HepG2 (cell line): ENCODE measurements around the gene RMND5A. TPM values are rescaled to one million over a fixed set of nuclear protein-coding genes. Genes with fewer than 3 reads are reported as not detected.

ENCODE experiments used
- GABPA ChIP-seq, 2 experiments: IDR thresholded peaks; 2 replicates each; pipeline ENCODE4 v1.6.1; 2011 to 2016; ENCODE audit warnings: low read depth in 2 of 2, low read length in 1 of 2, missing biosample characterization in 1 of 2, missing genetic modification characterization in 1 of 2
- ISL2 ChIP-seq: sonication (generic); formaldehyde crosslinking; IDR thresholded peaks from 2 replicates; pipeline ENCODE4 v1.5.0; 2020; ENCODE audit warnings: missing genetic modification reagents
- KDM2A ChIP-seq: sonication (generic); formaldehyde crosslinking; IDR thresholded peaks from 2 replicates; pipeline ENCODE4 v1.4.0; 2020; ENCODE audit warnings: low read depth, missing genetic modification reagents, borderline replicate concordance
- KLF6 ChIP-seq: IDR thresholded peaks from 2 replicates; pipeline ENCODE4 v1.8.0; 2016; ENCODE audit warnings: missing biosample characterization, missing genetic modification reagents
- KLF9 ChIP-seq: IDR thresholded peaks from 2 replicates; pipeline ENCODE4 v1.6.1; 2016; ENCODE audit warnings: low read depth
- NFIC ChIP-seq: IDR thresholded peaks from 2 replicates; pipeline ENCODE4 v1.6.1; 2012; ENCODE audit warnings: mild to moderate bottlenecking, low read length, inconsistent platforms
- NR2C2 ChIP-seq: sonication (generic); formaldehyde crosslinking; IDR thresholded peaks from 2 replicates; pipeline ENCODE4 v1.4.0; 2020; ENCODE audit warnings: missing genetic modification reagents, mild to moderate bottlenecking, moderate library complexity, borderline replicate concordance
- ZFAT ChIP-seq: sonication (generic); formaldehyde crosslinking; conservative IDR thresholded peaks from 2 replicates; pipeline ENCODE4 v1.8.1; 2023; ENCODE audit warnings: missing genetic modification reagents, inconsistent platforms
- ZNF160 ChIP-seq: sonication (generic); formaldehyde crosslinking; IDR thresholded peaks from 2 replicates; pipeline ENCODE4 v1.8.0; 2022; ENCODE audit warnings: mild to moderate bottlenecking, inconsistent platforms, missing genetic modification reagents
- ZNF335 ChIP-seq: sonication (generic); formaldehyde crosslinking; IDR thresholded peaks from 2 replicates; pipeline ENCODE4 v1.4.0; 2020; ENCODE audit warnings: missing genetic modification reagents
- ZNF367 ChIP-seq: sonication (generic); formaldehyde crosslinking; IDR thresholded peaks from 2 replicates; pipeline ENCODE4 v1.4.0; 2020; ENCODE audit warnings: missing genetic modification reagents, borderline replicate concordance
- ZNF44 ChIP-seq: sonication (generic); formaldehyde crosslinking; IDR thresholded peaks from 2 replicates; pipeline ENCODE4 v1.5.1; 2020; ENCODE audit warnings: mild to moderate bottlenecking, missing genetic modification reagents
- ZNF510 ChIP-seq: sonication (generic); formaldehyde crosslinking; IDR thresholded peaks from 2 replicates; pipeline ENCODE4 v1.4.0; 2020; ENCODE audit warnings: low read depth, mild to moderate bottlenecking, missing genetic modification reagents
- ZNF7 ChIP-seq: IDR thresholded peaks from 2 replicates; pipeline ENCODE4 v1.6.1; 2016; ENCODE audit warnings: missing biosample characterization, missing genetic modification reagents
- polyA plus RNA-seq, 8 experiments: library from polyadenylated mRNA; depleted of rRNA in 3 of 8; stranded (reverse) in 7 of 8; unstranded in 1 of 8; fragments of >200 nt; fragmentation: Illumina TruSeq in 4 of 8; extraction: Trizol in 4 of 8; gene quantifications; 2 replicates each; pipeline versions ENCODE4 v1.2.1 to v1.2.3, GENCODE V29; 2011 to 2016; ENCODE audit warnings: low read depth in 4 of 8, missing spikeins in 1 of 8, mixed read lengths in 1 of 8; ENCODE audit not compliant: insufficient read depth in 1 of 8
- total RNA-seq, 5 experiments: library from RNA; depleted of rRNA; stranded (reverse); fragments of >200 nt; fragmentation: Illumina TruSeq; extraction: Trizol; gene quantifications; 2 replicates each; pipeline ENCODE4 v1.2.3, GENCODE V29; 2016; ENCODE audit warnings: low read depth in 1 of 5
- TF ChIP-seq, protein P1 (sequence below): sonication (generic); formaldehyde crosslinking; IDR thresholded peaks from 2 replicates; pipeline ENCODE4 v1.8.0; 2022; ENCODE audit warnings: mild to moderate bottlenecking, missing genetic modification reagents, moderate library complexity
- TF ChIP-seq, protein P2 (sequence below): sonication (generic); formaldehyde crosslinking; IDR thresholded peaks from 2 replicates; pipeline ENCODE4 v1.5.0; 2020; ENCODE audit warnings: mild to moderate bottlenecking, missing genetic modification reagents
- TF ChIP-seq, protein P3 (sequence below): sonication (generic); formaldehyde crosslinking; conservative IDR thresholded peaks from 2 replicates; pipeline ENCODE4 v1.8.0; 2022; ENCODE audit warnings: low read depth, missing genetic modification reagents
- TF ChIP-seq, protein P4 (sequence below): sonication (generic); formaldehyde crosslinking; IDR thresholded peaks from 2 replicates; pipeline ENCODE4 v1.8.0; 2022; ENCODE audit warnings: low read depth, missing genetic modification reagents
- TF ChIP-seq, protein P5 (sequence below): sonication (generic); formaldehyde crosslinking; IDR thresholded peaks from 2 replicates; pipeline ENCODE4 v1.4.0; 2020; ENCODE audit warnings: mild to moderate bottlenecking, missing genetic modification reagents
- TF ChIP-seq, protein P6 (sequence below): IDR thresholded peaks from 2 replicates; pipeline ENCODE4 v1.6.1; 2018; ENCODE audit warnings: missing genetic modification reagents, mild to moderate bottlenecking, missing compliant biosample characterization

The RMND5A gene
- total and polyA plus RNA-seq, 2 of the 13 experiments (the other 11 are each of a cell fraction or from before 2014, with no cell fraction given): 31.0 to 66.4 TPM

DNA sequence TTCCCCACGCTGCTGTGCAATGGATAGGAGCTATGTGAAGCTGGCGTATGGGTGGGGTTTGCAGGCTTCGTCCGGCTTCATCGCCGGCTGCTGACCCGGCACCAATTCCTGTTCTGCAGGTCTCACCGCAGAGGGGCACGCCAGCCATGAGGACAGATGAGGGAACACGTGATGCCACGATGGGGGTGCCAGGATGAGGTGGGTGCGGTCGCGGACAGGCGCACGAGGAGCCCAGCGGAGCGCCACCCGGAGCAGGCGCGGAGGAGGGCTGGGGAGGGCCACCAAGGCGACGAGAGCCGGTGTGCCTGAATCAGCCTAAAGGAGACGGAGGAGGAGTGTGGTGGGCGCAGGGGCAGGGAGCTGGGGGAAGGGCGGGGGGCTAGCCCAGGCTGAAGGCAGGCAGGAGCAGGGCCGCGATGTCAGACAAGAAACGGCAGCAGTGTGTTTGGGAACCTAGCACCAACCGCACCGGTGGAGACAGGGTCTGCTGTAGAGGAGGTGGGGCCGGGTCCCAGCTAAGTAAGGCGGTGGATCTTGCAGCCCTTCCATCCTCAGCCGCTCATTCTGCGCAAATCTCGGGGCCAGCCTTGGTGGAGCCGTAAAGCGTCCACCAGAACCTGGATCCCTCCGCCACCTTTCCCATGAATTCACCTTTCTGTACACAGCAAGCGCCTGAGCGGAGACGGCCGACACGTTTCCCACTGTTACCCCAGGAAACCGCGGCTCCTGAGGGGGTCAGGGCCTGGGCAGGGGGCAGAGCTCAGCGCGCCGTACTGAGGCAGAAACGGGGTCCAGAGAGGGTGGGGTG is 87.6 kb downstream of the RMND5A start (continued):
- TF ChIP-seq, protein P1, sequence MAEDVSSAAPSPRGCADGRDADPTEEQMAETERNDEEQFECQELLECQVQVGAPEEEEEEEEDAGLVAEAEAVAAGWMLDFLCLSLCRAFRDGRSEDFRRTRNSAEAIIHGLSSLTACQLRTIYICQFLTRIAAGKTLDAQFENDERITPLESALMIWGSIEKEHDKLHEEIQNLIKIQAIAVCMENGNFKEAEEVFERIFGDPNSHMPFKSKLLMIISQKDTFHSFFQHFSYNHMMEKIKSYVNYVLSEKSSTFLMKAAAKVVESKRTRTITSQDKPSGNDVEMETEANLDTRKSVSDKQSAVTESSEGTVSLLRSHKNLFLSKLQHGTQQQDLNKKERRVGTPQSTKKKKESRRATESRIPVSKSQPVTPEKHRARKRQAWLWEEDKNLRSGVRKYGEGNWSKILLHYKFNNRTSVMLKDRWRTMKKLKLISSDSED (CRISPR knock-in tag): no peak
- TF ChIP-seq ZNF335 (CRISPR knock-in tag) (no peak), GABPA (IDR thresholded peaks at IDR 0.05; ENCODE audit: low read depth, low read length) (peak; percentile 30; the same call in 1 of the 2 replicates), GABPA (CRISPR knock-in tag; IDR thresholded peaks at IDR 0.05; ENCODE audit: low read depth) (peak; percentile 53), ZNF7 (CRISPR knock-in tag) (no peak), ZNF510 (no peak; the same call in 1 of the 2 replicates), KLF9 (CRISPR knock-in tag) (no peak), ZFAT (no peak), ISL2 (CRISPR knock-in tag) (no peak), KDM2A (CRISPR knock-in tag) (no peak; the same call in 1 of the 2 replicates), ZNF44 (no peak), ZNF160 (CRISPR knock-in tag) (no peak), NR2C2 (CRISPR knock-in tag) (peak; percentile 92), ZNF367 (CRISPR knock-in tag) (no peak), KLF6 (no peak; the same call in 1 of the 2 replicates), NFIC (no peak)
- TF ChIP-seq, protein P2, sequence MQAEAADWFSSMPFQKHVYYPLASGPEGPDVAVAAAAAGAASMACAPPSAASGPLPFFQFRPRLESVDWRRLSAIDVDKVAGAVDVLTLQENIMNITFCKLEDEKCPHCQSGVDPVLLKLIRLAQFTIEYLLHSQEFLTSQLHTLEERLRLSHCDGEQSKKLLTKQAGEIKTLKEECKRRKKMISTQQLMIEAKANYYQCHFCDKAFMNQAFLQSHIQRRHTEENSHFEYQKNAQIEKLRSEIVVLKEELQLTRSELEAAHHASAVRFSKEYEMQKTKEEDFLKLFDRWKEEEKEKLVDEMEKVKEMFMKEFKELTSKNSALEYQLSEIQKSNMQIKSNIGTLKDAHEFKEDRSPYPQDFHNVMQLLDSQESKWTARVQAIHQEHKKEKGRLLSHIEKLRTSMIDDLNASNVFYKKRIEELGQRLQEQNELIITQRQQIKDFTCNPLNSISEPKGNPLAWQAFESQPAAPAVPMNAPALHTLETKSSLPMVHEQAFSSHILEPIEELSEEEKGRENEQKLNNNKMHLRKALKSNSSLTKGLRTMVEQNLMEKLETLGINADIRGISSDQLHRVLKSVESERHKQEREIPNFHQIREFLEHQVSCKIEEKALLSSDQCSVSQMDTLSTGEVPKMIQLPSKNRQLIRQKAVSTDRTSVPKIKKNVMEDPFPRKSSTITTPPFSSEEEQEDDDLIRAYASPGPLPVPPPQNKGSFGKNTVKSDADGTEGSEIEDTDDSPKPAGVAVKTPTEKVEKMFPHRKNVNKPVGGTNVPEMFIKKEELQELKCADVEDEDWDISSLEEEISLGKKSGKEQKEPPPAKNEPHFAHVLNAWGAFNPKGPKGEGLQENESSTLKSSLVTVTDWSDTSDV (CRISPR knock-in tag): 0 out of 2 replicates have a peak, but pooled peaks have one; percentile 29
- TF ChIP-seq, protein P3, sequence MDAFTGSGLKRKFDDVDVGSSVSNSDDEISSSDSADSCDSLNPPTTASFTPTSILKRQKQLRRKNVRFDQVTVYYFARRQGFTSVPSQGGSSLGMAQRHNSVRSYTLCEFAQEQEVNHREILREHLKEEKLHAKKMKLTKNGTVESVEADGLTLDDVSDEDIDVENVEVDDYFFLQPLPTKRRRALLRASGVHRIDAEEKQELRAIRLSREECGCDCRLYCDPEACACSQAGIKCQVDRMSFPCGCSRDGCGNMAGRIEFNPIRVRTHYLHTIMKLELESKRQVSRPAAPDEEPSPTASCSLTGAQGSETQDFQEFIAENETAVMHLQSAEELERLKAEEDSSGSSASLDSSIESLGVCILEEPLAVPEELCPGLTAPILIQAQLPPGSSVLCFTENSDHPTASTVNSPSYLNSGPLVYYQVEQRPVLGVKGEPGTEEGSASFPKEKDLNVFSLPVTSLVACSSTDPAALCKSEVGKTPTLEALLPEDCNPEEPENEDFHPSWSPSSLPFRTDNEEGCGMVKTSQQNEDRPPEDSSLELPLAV (CRISPR knock-in tag): no peak
- TF ChIP-seq, protein P4, sequence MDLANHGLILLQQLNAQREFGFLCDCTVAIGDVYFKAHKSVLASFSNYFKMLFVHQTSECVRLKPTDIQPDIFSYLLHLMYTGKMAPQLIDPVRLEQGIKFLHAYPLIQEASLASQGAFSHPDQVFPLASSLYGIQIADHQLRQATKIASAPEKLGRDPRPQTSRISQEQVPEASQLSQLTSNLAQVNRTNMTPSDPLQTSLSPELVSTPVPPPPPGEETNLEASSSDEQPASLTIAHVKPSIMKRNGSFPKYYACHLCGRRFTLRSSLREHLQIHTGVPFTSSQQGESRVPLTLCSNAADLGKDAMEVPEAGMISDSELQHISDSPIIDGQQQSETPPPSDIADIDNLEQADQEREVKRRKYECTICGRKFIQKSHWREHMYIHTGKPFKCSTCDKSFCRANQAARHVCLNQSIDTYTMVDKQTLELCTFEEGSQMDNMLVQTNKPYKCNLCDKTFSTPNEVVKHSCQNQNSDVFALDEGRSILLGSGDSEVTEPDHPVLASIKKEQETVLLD (CRISPR knock-in tag): peak; percentile 42; the same call in 1 of the 2 replicates
- TF ChIP-seq, protein P5, sequence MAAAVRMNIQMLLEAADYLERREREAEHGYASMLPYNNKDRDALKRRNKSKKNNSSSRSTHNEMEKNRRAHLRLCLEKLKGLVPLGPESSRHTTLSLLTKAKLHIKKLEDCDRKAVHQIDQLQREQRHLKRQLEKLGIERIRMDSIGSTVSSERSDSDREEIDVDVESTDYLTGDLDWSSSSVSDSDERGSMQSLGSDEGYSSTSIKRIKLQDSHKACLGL (CRISPR knock-in tag): 0 out of 2 replicates have a peak, but pooled peaks have one; percentile 18
- TF ChIP-seq, protein P6, sequence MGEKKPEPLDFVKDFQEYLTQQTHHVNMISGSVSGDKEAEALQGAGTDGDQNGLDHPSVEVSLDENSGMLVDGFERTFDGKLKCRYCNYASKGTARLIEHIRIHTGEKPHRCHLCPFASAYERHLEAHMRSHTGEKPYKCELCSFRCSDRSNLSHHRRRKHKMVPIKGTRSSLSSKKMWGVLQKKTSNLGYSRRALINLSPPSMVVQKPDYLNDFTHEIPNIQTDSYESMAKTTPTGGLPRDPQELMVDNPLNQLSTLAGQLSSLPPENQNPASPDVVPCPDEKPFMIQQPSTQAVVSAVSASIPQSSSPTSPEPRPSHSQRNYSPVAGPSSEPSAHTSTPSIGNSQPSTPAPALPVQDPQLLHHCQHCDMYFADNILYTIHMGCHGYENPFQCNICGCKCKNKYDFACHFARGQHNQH (CRISPR knock-in tag): no peak
